ENCODE measurements around the gene ZNF439. TPM values are rescaled to one million over a fixed set of nuclear protein-coding genes. Genes with fewer than 3 reads are reported as not detected.

ZNF439 gene
- total and polyA plus RNA-seq, 2 of the 8 experiments (the other 6 are each of a cell fraction or from before 2014, with no cell fraction given) = 0.09 TPM; not detected in 1

DNA sequence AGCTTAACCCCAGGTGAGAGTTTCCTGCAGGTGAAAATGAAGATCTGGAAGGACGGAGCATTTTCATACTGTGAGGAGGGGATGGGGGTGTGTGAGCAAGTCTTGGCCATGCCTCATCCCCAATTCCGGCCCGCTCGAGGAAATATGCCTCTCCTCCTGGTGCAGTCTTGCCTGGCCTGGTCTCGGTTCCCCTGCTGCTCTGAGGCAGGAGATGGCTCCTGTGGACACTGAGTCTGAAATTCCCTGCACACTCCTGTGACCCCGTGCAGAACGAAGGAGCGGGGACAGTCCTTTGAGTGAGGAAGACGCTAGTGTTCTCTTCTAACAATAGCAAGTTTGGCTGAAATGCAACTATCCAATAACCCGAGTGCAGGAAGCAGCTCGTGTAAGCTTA, 329 bp upstream of the ZNF439 start:
- no peak overlapping the region for H3K4me3 ChIP-seq (ENCODE audit: extremely low read depth in 1 of 4, insufficient read depth in 2 of 4, low read depth in 3 of 4, low read length in 4 of 4)
- DNase-seq (ENCODE audit: low read depth in 1 of 2, low spot score in 2 of 2) = no peak

More for the DNA sequence above, 329 bp upstream of the ZNF439 start:
- Histone ChIP-seq H2BK5ac (ENCODE audit: low read depth, low read length) (no peak overlapping the region), H3K27ac (ENCODE audit: low read depth, low read length) (no peak overlapping the region), H3K79me1 (ENCODE audit: low read depth, low read length) (no peaks in the 10 kb centered on the region), H3K79me2 (ENCODE audit: control insufficient read depth in 1 of 2, insufficient read depth in 2 of 2, low read length in 2 of 2) (no peaks in the 10 kb centered on the region), H3K4ac (replicated peaks; ENCODE audit: insufficient read length, low read depth, low read length) (no peak overlapping the region), H2BK120ac (replicated peaks; ENCODE audit: low read depth, low read length) (no peak overlapping the region), H3K4me1 (replicated peaks in 1 of 4; ENCODE audit: control insufficient read depth in 3 of 4, insufficient read depth in 4 of 4, low read length in 3 of 4) (no peaks in the 10 kb centered on the region), H2BK12ac (ENCODE audit: low read depth, low read length) (no peak overlapping the region), H2BK15ac (ENCODE audit: low read length) (no peak overlapping the region), H3K36me3 (ENCODE audit: control insufficient read depth in 2 of 4, insufficient read depth in 4 of 4, low read length in 3 of 4) (no peaks in the 10 kb centered on the region), H3K9me3 (ENCODE audit: insufficient read depth in 2 of 2, low read depth in 1 of 2, low read length in 1 of 2) (peaks cover 8 to 33% of the 10 kb centered on the region in 2 experiments; a peak in 3 of 4 replicates), H3K4me2 (ENCODE audit: insufficient read depth in 1 of 2, low read depth in 2 of 2, low read length in 2 of 2) (no peak overlapping the region), H2BK20ac (ENCODE audit: low read length) (no peak overlapping the region), H4K8ac (ENCODE audit: extremely low read depth, insufficient read depth, low read length) (no peak overlapping the region), H4K20me1 (replicated peaks in 1 of 2; ENCODE audit: control insufficient read depth in 1 of 2, insufficient read depth in 2 of 2, low read length in 2 of 2) (no peaks in the 10 kb centered on the region), H3K9ac (replicated peaks in 1 of 4; ENCODE audit: extremely low read depth in 1 of 4, low read depth in 3 of 4, low read length in 3 of 4) (no peak overlapping the region), H2AFZ (ENCODE audit: low read length) (no peak overlapping the region), H3K23me2 (ENCODE audit: low read depth, low read length) (no peaks in the 10 kb centered on the region), H3K18ac (ENCODE audit: extremely low read depth, low read length) (no peak overlapping the region), H3K27me3 (replicated peaks in 1 of 4; ENCODE audit: control insufficient read depth in 3 of 4, extremely low read depth in 1 of 4, insufficient read depth in 3 of 4, low read length in 3 of 4) (no peaks in the 10 kb centered on the region), H4K91ac (replicated peaks; ENCODE audit: insufficient read length, low read length) (no peak overlapping the region), H3K14ac (ENCODE audit: insufficient read length) (no peak overlapping the region), H3K23ac (ENCODE audit: insufficient read length) (no peak overlapping the region), H4K5ac (ENCODE audit: insufficient read length, low read depth, low read length) (no peak overlapping the region), H2AK5ac (ENCODE audit: low read depth, low read length) (no peak overlapping the region), H3K56ac (replicated peaks; ENCODE audit: insufficient read length, low read depth, low read length) (no peak overlapping the region)
- POLR2A ChIA-PET (ENCODE audit: partially characterized antibody) = interaction anchor here (0.6 to 1.7 kb wide), 3 partner anchors 251 to 348 kb away, joined by 3 to 4 read pairs (median 3); partner anchors contain the start of genes ZNF20 and ZNF627
- no peak for FAIRE-seq
- CTCF ChIA-PET (ENCODE audit: partially characterized antibody) = interaction anchor here (0.8 to 2.6 kb wide), 5 partner anchors 10 to 50 kb away, joined by 3 to 10 read pairs (median 3); partner anchors contain the start of gene ZNF491
- TF ChIP-seq, protein P1, sequence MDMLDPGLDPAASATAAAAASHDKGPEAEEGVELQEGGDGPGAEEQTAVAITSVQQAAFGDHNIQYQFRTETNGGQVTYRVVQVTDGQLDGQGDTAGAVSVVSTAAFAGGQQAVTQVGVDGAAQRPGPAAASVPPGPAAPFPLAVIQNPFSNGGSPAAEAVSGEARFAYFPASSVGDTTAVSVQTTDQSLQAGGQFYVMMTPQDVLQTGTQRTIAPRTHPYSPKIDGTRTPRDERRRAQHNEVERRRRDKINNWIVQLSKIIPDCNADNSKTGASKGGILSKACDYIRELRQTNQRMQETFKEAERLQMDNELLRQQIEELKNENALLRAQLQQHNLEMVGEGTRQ (IDR thresholded peaks at IDR 0.05; ENCODE audit: low read length) = no peak
- TF ChIP-seq POU5F1 (IDR thresholded peaks at IDR 0.05; ENCODE audit: low read depth, low read length) = no peak
- TF ChIP-seq RXRA (IDR thresholded peaks at IDR 0.05; ENCODE audit: insufficient read depth, low read depth, low read length) = no peak
- no peak for TF ChIP-seq GABPA (IDR thresholded peaks at IDR 0.05; ENCODE audit: borderline replicate concordance, insufficient read depth, low read length)
- no peak for TF ChIP-seq EP300 (IDR thresholded peaks at IDR 0.05; ENCODE audit: borderline replicate concordance in 1 of 2, low read depth in 2 of 2, low read length in 2 of 2)
- TF ChIP-seq, protein P2, sequence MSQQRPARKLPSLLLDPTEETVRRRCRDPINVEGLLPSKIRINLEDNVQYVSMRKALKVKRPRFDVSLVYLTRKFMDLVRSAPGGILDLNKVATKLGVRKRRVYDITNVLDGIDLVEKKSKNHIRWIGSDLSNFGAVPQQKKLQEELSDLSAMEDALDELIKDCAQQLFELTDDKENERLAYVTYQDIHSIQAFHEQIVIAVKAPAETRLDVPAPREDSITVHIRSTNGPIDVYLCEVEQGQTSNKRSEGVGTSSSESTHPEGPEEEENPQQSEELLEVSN (IDR thresholded peaks at IDR 0.05) = no peak
- TF ChIP-seq SIN3A (conservative IDR thresholded peaks at IDR 0.05 in 1 of 2, IDR thresholded peaks at IDR 0.05 in 1 of 2; ENCODE audit: low read depth in 1 of 2, low read length in 2 of 2) = no peak
- no peak for TF ChIP-seq CBX5 (IDR thresholded peaks at IDR 0.05; ENCODE audit: low read depth, low read length)
- TF ChIP-seq NANOG (IDR thresholded peaks at IDR 0.05; ENCODE audit: insufficient read depth, low read depth, low read length, poor library complexity, severe bottlenecking) = no peak
- TF ChIP-seq KDM1A (IDR thresholded peaks at IDR 0.05; ENCODE audit: borderline replicate concordance, low read length) = no peak
- 93% methylated on average over 11 of the region's 11 CpGs; no CpG with 5 or more reads in 1 of the 2 experiments for WGBS, 2 experiments (ENCODE audit: extremely low coverage in 1 of 2, insufficient coverage in 1 of 2, insufficient read length in 1 of 2, insufficient replicate concordance in 2 of 2, low coverage in 1 of 2, low lambda C conversion rate in 2 of 2, missing lambda C conversion rate in 1 of 2)

Data from H1 (cell line).